CD4-positive, CD25-positive, alpha-beta regulatory T cell (primary cell): ENCODE results near the gene LRRC14B. TPM values are rescaled to one million over a fixed set of nuclear protein-coding genes. Genes with fewer than 3 reads are reported as not detected.
"Not testable (repeated sequence)": the region's sequence is repeated elsewhere in the genome, so short reads cannot be mapped to it uniquely, and the experiment has no call there.

ENCODE experiments used
- ATAC-seq, 2 donors: fragments of 150-1000 bp; cut with Tn5 transposase; one replicate each; pipeline ENCODE4 v1.10.0; 2021; ENCODE audit warnings: low read depth in 2 of 2, moderate number of reproducible peaks in 2 of 2, moderate library complexity in 1 of 2
- DNase-seq, 3 donors: peaks; one replicate each; pipeline versions ENCODE4 v3.0.0 to v3.0.0-alpha.2; 2012 to 2022; ENCODE audit warnings: mixed read lengths in 1 of 3
- H3K27ac ChIP-seq: one replicate; pipeline ENCODE4 v1.7.0; 2013; ENCODE audit warnings: mild to moderate bottlenecking, low read length; ENCODE audit not compliant: insufficient read depth, poor library complexity, severe bottlenecking
- H3K27me3 ChIP-seq: one replicate; pipeline ENCODE4 v1.7.0; 2013; ENCODE audit warnings: low read length; ENCODE audit not compliant: control insufficient read depth, insufficient read depth
- H3K36me3 ChIP-seq: one replicate; pipeline ENCODE4 v1.7.0; 2013; ENCODE audit warnings: mild to moderate bottlenecking, low read length, moderate library complexity; ENCODE audit not compliant: control insufficient read depth, insufficient read depth
- H3K4me1 ChIP-seq: 2 replicates; pipeline ENCODE4 v1.7.0; 2013; ENCODE audit warnings: mild to moderate bottlenecking, low read length; ENCODE audit not compliant: insufficient read depth, control insufficient read depth, poor library complexity, severe bottlenecking
- H3K4me3 ChIP-seq: one replicate; pipeline ENCODE4 v1.7.0; 2013; ENCODE audit warnings: low read depth, mild to moderate bottlenecking, low read length, moderate library complexity
- H3K9me3 ChIP-seq, 2 experiments: 1 replicate in 1 of 2; 2 replicates in 1 of 2; pipeline ENCODE4 v1.7.0; 2013; ENCODE audit warnings: low read length in 2 of 2, mild to moderate bottlenecking in 1 of 2, moderate library complexity in 1 of 2; ENCODE audit not compliant: control insufficient read depth in 2 of 2
- H3K27ac Mint-ChIP-seq, 3 donors: one replicate each; pipeline ENCODE4 v1.8.0; 2020 to 2022; ENCODE audit warnings: mild to moderate bottlenecking in 3 of 3, mixed read lengths in 3 of 3, moderate library complexity in 2 of 3
- H3K27me3 Mint-ChIP-seq: one replicate; pipeline ENCODE4 v1.8.0; 2022; ENCODE audit warnings: mild to moderate bottlenecking, mixed read lengths
- H3K36me3 Mint-ChIP-seq: one replicate; pipeline ENCODE4 v1.8.0; 2020; ENCODE audit warnings: mixed read lengths
- H3K4me1 Mint-ChIP-seq, 4 donors: one replicate each; pipeline ENCODE4 v1.8.0; 2020 to 2022; ENCODE audit warnings: mixed read lengths in 4 of 4, mild to moderate bottlenecking in 1 of 4
- H3K4me3 Mint-ChIP-seq, 4 donors: one replicate each; pipeline ENCODE4 v1.8.0; 2020 to 2022; ENCODE audit warnings: mild to moderate bottlenecking in 4 of 4, mixed read lengths in 4 of 4, moderate library complexity in 3 of 4
- H3K9me3 Mint-ChIP-seq, 7 donors: one replicate each; pipeline ENCODE4 v1.8.0; 2020 to 2022; ENCODE audit warnings: mixed read lengths in 7 of 7, mild to moderate bottlenecking in 3 of 7, moderate library complexity in 2 of 7
- polyA plus RNA-seq, 4 donors: library from polyadenylated mRNA; unstranded; fragments of 300-500 nt; fragmentation: Illumina TruSeq; gene quantifications; one replicate each; pipeline ENCODE4 v1.2.3, GENCODE V29; 2021
- total RNA-seq: library from RNA; stranded (reverse); gene quantifications from one replicate; pipeline ENCODE4 v1.2.3, GENCODE V29; 2022

The LRRC14B gene
- total and polyA plus RNA-seq, 5 donors from 2014 or later, result not detected

DNA sequence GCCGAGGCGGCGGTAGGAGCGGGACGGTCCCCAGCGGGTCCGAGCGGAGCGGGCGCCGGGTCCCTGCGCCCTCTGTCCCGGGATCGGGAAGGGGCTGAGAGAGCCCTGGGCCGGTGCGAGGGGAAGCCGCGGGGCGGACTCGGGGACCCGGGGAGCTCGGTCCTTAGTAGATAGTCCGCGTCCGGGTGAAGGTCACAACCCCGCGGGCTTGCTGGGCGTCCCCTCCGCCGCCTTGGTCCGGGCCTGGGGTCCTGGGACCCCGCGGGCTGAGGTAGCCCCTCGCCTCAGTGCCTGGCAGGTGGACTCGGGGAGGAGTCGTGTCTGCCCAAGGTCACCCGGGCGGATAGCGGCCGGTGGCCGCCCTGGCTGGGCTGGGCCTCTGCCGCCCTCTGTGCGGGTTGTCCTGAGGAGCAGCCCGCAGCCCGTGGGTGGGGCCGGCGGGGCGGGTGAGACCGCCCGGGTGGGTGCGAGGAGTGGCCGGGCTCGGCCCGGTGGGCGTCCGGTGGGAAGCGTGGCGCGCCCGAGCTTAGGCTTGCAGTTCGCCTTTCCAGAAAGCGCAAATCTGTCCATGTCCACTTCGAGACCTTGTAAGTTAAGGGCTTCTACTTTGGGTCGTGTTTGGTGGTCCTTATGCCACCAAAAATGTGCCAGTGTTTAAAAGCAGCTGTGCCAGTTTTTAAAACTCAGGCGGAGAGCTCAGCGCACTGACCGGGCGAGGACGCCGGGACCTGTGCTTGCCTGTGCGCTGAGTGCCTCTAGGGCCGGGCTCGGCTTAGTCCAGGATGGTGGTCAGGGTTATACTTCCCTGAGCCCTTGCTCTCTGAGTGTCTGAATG is 27.4 kb downstream of the LRRC14B start:
- Histone ChIP-seq H3K36me3 (peaks cover 3% of the 10 kb centered on the region), H3K4me1 (peaks cover 37% of the 10 kb centered on the region), H3K9me3 (no peaks in the 10 kb centered on the region), H3K27me3 (no peaks in the 10 kb centered on the region), H3K4me3 (peak overlapping the region; percentile 94), H3K27ac (peak overlapping the region; percentile 84)
- H3K9me3 Mint-ChIP-seq, result no peaks in the 10 kb centered on the region
- peak overlapping the region; percentile 94 to 99 (median 96) for H3K4me3 Mint-ChIP-seq
- ATAC-seq (peak; percentile 5 to 12), DNase-seq (peak; percentile 6 to 27 (median 15))
- peak overlapping the region; percentile 88 to 98 (median 97) for H3K27ac Mint-ChIP-seq
- peaks cover 16% of the 10 kb centered on the region for H3K36me3 Mint-ChIP-seq
- peaks cover 28 to 71% (median 56%) of the 10 kb centered on the region in 4 donors for H3K4me1 Mint-ChIP-seq
- H3K27me3 Mint-ChIP-seq, result peaks cover 6% of the 10 kb centered on the region

DNA sequence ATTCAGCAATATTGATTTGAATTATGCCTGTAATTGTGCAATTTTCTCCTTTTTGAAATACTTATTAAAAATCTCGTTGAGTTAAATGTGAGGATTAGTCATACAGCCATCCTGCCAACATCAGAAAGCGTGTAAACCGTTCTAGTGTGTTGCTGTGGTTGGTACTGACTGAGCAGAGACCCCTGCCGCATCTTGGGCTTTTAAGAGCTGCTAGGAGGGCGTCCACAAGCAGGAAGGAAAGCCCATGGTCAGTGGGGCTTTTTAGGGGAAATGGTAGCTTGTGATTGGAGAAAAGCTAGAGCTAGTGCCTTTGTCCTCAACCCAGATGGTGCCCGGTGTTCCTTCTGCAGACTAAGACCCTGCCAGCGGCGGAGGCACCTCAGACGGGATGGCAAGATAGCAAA is 28.2 kb downstream of the LRRC14B start:
- Mint-ChIP-seq H3K27me3 (peaks cover 6% of the 10 kb centered on the region), H3K9me3 (no peaks in the 10 kb centered on the region), H3K4me1 (peaks cover 26 to 68% (median 51%) of the 10 kb centered on the region in 4 donors), H3K27ac (peak overlapping the region; percentile 88 to 98 (median 97)), H3K4me3 (peak overlapping the region; percentile 94 to 99 (median 96)), H3K36me3 (peaks cover 8% of the 10 kb centered on the region)
- H3K4me3 ChIP-seq, result peak overlapping the region; percentile 94
- no peaks in the 10 kb centered on the region for H3K9me3 ChIP-seq
- H3K4me1 ChIP-seq, result peaks cover 37% of the 10 kb centered on the region
- DNase-seq (peak; percentile 15 to 65 (median 29)), ATAC-seq (peak; percentile 42 to 46)
- H3K27ac ChIP-seq, result peak overlapping the region; percentile 84
- no peaks in the 10 kb centered on the region for H3K27me3 ChIP-seq
- peaks cover 7% of the 10 kb centered on the region for H3K36me3 ChIP-seq

DNA sequence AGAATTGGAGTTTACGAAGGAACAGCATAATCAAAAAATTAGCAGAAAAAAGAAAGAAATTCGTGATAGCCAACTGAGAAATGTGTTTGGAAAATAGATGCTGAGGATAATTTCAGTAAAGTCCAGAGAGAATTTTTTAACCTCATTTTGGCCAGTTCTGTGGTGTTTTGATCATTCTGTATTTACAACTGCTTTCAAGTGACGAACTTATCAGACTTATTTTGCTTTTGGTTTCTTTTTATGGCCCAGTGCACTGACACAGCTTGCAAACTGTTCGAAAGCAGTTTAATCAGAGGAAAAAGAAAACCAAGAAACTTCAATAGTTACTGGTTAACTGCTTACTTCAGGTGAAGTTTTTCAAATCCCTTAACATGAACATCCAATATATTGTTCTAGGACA is 28.7 kb downstream of the LRRC14B start:
- Histone ChIP-seq H3K9me3 (no peaks in the 10 kb centered on the region), H3K27ac (peak overlapping the region; percentile 84), H3K4me1 (peaks cover 37% of the 10 kb centered on the region), H3K27me3 (no peaks in the 10 kb centered on the region), H3K36me3 (peaks cover 12% of the 10 kb centered on the region), H3K4me3 (peak overlapping the region; percentile 94)
- peak in 2 of 3 donors; percentile 58 to 78 for DNase-seq
- H3K27ac Mint-ChIP-seq, result peak overlapping the region; percentile 88 to 98 (median 97)
- peaks cover 11% of the 10 kb centered on the region for H3K36me3 Mint-ChIP-seq
- peaks cover 6% of the 10 kb centered on the region for H3K27me3 Mint-ChIP-seq
- H3K4me1 Mint-ChIP-seq, result peaks cover 26 to 62% (median 48%) of the 10 kb centered on the region in 4 donors
- H3K4me3 Mint-ChIP-seq, result peak overlapping the region; percentile 94 to 99 (median 96)
- peak; percentile 22 to 40 for ATAC-seq
- no peaks in the 10 kb centered on the region for H3K9me3 Mint-ChIP-seq

DNA sequence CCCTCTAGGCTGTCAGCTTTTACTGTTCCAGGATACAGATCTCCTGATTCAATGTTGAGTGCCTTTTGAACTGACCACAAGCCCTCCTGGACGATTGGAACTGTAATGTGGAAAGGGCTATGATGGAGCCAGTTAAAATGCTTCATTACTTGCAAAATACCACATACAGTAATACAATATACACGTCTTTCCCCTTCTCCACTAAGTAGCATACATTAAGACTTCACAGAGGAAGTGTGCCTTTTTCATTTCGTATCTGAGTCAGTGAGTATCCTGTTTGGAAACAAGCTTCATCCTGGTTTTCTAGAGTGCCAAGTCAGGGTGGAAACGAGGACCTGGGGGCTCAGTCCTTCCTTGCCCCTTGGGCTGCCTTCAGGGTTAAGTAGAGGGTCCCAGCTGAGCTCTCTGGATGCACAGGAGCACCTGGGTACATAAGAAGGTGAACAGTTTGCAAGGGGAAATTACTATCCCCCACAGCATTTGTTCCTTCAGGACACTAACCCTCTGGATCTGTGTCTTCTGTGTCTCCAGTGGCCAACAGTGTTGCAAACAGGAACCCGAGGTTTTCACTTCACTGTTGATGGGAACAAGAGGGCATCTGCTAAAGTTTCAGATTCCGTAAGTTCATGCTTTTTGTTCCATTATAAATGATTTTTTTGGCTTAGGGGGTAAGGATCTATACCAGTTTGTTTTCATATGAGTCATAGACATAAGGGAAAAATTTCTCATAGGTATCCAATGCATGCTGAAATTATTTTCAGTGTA is 31.8 kb downstream of the LRRC14B start:
- peak overlapping the region; percentile 12 for H3K4me3 ChIP-seq
- not testable (repeated sequence) for H3K27me3 ChIP-seq, H3K27ac ChIP-seq, H3K27me3 Mint-ChIP-seq, H3K9me3 ChIP-seq, DNase-seq, H3K9me3 Mint-ChIP-seq, ATAC-seq
- H3K4me1 ChIP-seq, result peaks cover 37% of the 10 kb centered on the region
- peaks cover 26 to 45% (median 34%) of the 10 kb centered on the region in 4 donors for H3K4me1 Mint-ChIP-seq
- peak overlapping the region; percentile 53 to 68 (median 60) for H3K4me3 Mint-ChIP-seq
- peaks cover 27% of the 10 kb centered on the region for H3K36me3 Mint-ChIP-seq
- peak overlapping the region; percentile 80 to 83 (median 83) for H3K27ac Mint-ChIP-seq
- peaks cover 38% of the 10 kb centered on the region for H3K36me3 ChIP-seq

DNA sequence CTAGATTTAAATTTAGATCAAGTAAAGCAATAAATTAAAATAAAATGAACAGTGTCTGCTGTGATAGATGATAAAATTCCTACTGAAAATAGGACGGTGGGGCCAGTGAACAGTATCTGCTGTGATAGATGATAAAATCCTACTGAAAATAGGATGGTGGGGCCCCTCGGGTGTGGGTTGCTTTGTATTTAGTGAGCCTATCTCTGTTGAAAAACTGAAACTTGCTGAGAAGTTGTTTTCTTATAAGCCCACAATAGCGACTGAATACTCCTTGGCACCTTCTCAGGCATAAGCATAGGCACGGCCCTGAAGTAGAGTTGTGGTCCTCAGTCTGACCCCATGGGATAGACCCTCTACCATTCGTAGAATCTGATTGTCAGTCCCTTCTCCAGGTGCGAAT is 32.5 kb downstream of the LRRC14B start:
- Histone ChIP-seq H3K4me3 (no peak overlapping the region), H3K4me1 (peaks cover 37% of the 10 kb centered on the region), H3K9me3 (no peaks in the 10 kb centered on the region), H3K27me3 (no peaks in the 10 kb centered on the region), H3K27ac (no peak overlapping the region), H3K36me3 (peaks cover 45% of the 10 kb centered on the region)
- H3K27ac Mint-ChIP-seq, result no peak overlapping the region
- peaks cover 27% of the 10 kb centered on the region for H3K36me3 Mint-ChIP-seq
- no peak for ATAC-seq
- peak overlapping the region in 1 of 4 donors; percentile 38 for H3K4me3 Mint-ChIP-seq
- peaks cover 26 to 45% (median 34%) of the 10 kb centered on the region in 4 donors for H3K4me1 Mint-ChIP-seq
- H3K27me3 Mint-ChIP-seq, result peaks cover 6% of the 10 kb centered on the region
- DNase-seq, result no peak
- H3K9me3 Mint-ChIP-seq, result no peaks in the 10 kb centered on the region

DNA sequence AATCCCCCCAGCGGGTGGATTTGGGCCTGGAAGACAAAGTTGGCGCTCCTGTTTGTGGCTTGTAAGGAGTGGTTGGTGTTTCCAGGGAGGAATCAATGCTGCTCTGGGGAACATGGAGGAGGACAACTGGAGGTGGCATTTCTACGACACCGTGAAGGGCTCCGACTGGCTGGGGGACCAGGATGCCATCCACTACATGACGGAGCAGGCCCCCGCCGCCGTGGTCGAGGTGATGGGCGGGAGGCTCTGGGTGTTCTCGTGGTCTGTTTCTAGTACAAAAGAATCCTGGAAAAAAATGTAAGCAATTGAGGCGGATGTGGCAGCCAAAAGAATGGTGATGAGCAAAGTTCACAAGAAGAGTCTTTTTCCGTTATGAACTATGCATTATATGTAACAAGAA is 34.0 kb downstream of the LRRC14B start:
- Histone ChIP-seq H3K4me3 (no peak overlapping the region), H3K27ac (no peak overlapping the region), H3K4me1 (peaks cover 28% of the 10 kb centered on the region), H3K36me3 (peaks cover 60% of the 10 kb centered on the region), H3K9me3 (no peaks in the 10 kb centered on the region), H3K27me3 (no peaks in the 10 kb centered on the region)
- H3K27me3 Mint-ChIP-seq, result no peaks in the 10 kb centered on the region
- no peaks in the 10 kb centered on the region for H3K9me3 Mint-ChIP-seq
- peaks cover 18 to 41% (median 29%) of the 10 kb centered on the region in 4 donors for H3K4me1 Mint-ChIP-seq
- no peak for ATAC-seq
- DNase-seq, result no peak
- H3K27ac Mint-ChIP-seq, result peak overlapping the region in 1 of 3 donors; percentile 67
- no peak overlapping the region for H3K4me3 Mint-ChIP-seq
- peaks cover 33% of the 10 kb centered on the region for H3K36me3 Mint-ChIP-seq

DNA sequence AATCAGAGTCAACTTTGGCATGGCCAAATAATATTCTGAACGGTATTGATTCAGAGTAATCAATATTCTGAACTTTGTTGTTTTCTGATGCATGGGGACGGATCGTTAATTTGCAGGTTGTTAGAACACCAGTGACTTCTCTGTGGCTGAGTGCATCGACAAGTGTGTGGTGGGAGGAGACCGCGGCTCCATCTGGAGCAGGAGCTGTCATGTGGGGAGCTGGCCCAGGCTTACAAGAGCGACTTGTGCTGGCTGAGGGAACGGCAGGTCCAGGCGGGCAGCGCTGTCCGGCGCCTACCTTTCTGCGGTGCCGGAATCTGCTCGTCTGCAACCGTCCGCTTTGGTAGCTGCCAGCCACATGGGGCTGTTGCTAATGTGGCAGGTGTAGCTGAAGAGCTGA is 36.1 kb downstream of the LRRC14B start:
- H3K27ac Mint-ChIP-seq, H3K27ac ChIP-seq: not testable (repeated sequence)
- H3K36me3 Mint-ChIP-seq, result peaks cover 34% of the 10 kb centered on the region

More for the DNA sequence above, 36.1 kb downstream of the LRRC14B start:
- peaks cover 79% of the 10 kb centered on the region for H3K36me3 ChIP-seq
- not testable (repeated sequence) for H3K4me3 Mint-ChIP-seq, H3K4me3 ChIP-seq, H3K27me3 ChIP-seq, DNase-seq, ATAC-seq, H3K27me3 Mint-ChIP-seq, H3K9me3 ChIP-seq, H3K9me3 Mint-ChIP-seq
- H3K4me1 ChIP-seq, result peaks cover 11% of the 10 kb centered on the region
- peaks cover 8 to 23% (median 14%) of the 10 kb centered on the region in 4 donors for H3K4me1 Mint-ChIP-seq
